GM19351 (cell line): ENCODE measurements around the gene ALPG.
"Not testable (repeated sequence)": the region's sequence is repeated elsewhere in the genome, so short reads cannot be mapped to it uniquely, and the experiment has no call there.

Experiments used
- ATAC-seq: cut with Tn5 transposase; IDR thresholded peaks from one replicate; pipeline ENCODE4 v1.9.1; 2021; ENCODE audit warnings: mild to moderate bottlenecking, moderate library complexity; ENCODE audit not compliant: unreplicated experiment

Gene ALPG

DNA sequence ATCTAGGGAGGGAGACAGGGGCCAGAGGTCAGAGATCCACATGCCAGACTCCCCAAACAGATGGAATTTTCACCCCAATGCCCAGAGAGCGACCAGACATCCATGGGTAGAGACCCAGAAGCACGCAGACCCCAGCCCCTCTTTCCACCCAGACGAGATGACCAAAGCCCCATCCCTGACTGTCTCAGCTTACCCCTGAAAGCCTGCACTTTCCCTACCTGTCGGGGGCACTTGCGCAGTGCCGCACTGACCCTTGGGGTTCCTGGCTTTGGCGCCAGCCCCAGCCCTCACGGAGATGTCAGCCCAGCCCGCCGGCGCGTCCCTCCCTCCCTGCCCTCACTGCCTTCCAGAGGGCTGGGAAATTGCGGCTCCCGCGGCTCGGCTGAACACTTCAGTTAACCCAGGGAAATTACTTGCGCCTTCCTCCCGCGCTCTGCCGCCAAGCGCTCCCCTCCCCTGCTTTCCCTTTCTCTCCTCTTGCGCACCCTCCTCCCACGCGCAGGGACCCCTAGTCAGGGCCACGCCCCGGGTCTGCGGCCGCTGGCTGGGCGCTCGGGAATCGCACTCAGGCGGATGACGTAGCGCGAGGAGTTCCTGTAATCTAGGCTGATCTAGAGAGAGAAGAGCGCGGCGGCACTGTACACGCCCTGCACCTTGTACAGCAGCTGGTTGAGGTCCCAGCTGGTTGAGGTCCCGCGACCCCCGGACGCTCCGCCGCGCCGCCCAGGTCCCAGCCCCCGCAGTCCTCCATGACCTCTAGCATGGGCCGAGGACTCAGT is 12.0 kb downstream of the ALPG start:
- no peak for ATAC-seq

DNA sequence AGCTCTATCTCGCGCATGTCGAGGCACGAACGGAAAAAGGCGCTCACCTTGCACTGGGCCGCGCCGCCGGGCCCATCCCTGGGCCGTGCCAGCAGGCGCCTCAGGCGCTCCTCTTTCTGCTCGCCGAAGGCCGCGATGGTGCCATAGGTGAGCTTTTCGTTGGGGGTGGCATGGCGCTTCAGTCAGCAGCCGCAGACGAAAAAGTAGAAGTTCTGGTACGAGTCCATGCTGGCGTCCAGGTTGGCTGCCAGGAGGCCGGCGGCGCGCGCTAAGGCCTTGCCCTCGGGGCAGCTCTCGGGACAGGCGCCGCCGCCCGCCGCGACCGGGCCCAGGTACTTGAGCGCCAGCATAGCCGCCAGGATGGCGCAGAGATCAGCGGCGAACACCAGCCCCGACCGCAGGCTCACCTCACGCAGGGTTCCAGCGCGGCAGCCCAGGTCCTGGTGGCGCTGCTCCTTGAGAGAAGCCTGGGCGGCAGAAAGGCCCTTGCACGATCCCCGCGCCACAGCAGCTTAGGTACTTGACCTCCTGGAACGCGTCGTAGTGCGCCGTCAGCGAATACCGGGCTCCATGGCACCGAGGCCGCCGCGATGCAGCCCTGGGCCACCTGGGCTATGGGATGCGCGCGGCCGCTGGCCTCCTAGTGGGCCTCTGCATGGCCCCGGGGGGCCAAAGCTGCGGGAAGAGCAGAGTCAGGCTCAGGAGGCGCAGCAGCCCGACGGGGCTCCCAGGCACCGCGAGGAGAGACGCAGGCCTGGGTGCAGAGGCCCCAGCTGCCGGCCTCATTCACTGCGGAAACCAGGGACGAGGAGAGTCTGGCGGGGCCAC is 12.8 kb downstream of the ALPG start:
- ATAC-seq = no peak

DNA sequence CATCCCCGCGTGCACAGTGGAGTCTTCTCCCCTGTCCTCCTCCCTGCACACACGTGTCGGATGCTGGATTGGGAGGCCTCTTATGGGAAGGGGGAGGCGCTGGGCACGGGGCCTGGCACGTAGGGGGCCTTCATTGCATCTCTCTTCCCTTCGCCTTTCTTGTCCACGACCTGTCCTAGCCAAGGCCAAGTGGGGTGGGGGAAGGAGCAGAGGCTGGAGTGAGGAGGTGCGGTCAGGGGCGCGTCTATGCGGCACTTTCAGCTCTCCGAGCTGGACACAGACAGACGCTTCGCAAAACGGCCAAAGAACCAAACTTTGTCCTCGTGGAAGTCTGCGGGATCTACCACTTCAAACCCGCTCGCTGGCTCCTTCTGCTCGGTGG is 13.4 kb downstream of the ALPG start:
- ATAC-seq = no peak

DNA sequence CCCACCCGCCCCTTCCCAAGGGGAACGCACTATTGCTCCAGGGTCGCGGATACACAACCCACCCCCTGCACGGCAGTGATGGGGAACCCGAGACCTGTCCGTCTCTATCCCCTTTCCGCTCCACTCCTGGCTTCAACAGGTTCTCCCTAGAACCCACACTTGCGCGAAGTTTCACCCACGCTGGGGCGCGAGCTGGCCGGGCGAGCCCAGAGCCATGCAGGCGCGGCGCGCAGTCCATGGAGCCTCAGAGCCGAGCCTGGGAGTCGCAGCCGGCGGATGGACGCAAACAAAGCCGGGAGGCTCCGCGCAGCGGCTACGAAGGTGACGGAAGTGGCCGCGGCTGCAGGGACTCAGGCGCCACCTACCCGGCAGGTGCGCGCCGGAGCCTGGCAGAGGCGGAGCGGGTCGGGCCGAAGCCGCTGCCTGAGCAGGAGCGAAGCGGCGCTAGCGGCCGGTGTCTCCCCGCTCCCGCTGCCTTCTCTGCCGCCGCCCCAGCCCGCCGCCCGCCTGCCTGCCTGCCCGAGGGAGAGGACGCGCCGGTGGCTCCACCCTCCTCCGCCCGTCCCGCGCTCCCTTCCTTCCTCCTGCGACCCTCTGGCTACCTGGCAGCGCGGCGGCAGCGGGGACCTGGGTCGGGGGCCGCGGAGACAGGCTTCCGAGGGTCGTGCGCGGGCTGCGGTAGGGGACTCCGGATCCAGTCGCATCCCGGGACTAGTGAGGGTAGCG is 14.0 kb downstream of the ALPG start:
- no peak for ATAC-seq

DNA sequence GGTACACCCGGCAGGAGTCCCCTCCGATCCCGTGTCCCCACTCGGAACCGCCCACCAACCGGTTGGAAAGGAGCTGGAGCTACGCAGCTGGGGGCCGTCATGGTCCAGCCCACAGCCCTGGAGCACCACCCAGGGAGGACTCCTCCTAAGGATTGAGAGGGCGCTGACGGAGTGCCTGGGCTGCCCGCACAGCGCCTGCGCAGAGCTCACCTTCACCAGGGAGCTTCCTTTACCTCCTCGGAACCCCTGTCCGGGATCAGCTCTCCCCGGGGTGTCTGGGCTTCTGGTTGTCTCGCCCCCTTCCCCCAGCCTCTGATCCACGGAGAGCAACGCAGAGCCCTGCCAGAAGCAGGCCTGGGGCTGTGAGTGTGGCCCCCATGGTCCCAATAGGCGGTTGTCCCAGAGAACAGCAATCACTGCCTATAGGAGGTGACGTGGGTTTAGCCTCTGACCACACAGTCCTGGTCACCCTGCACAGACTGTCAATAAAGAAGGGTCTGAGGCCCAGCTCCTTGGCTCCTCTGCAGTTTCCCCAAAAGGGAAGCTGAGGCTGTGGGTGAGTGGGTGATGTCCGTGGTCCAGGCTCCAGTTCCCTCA is 14.6 kb downstream of the ALPG start:
- no peak for ATAC-seq

DNA sequence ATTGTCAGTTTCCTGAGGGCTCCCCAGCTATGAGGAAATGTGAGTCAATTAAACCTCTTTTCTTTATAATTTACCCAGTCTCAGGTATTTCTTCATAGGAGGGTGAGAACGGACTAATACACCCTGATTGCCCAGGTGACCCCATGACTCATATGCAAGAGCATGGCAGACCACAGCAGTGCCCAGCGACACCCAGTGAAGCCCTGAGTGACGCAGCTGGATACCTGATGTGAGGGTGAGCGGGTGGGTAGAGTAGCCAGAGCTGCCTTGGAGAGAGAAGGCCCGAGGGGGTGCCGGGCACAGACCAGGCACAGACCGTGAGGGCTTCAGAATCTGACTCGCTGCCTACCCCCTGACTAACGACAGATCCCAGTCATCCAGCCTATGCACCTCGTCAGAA is 15.4 kb downstream of the ALPG start:
- no peak for ATAC-seq

DNA sequence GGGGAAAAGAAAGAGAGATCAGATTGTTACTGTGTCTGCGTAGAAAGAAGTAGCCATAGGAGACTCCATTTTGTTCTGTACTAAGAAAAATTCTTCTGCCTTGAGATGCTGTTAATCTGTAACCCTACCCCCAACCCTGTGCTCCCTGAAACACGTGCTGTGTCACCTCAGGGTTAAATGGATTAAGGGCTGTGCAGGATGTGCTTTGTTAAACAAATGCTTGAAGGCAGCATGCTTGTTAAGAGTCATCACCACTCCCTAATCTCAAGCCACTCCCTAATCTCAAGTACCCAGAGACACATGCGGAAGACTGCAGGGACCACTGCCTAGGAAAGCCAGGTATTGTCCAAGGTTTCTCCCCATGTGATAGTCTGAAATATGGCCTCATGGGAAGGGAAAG is 16.4 kb downstream of the ALPG start:
- not testable (repeated sequence) for ATAC-seq

DNA sequence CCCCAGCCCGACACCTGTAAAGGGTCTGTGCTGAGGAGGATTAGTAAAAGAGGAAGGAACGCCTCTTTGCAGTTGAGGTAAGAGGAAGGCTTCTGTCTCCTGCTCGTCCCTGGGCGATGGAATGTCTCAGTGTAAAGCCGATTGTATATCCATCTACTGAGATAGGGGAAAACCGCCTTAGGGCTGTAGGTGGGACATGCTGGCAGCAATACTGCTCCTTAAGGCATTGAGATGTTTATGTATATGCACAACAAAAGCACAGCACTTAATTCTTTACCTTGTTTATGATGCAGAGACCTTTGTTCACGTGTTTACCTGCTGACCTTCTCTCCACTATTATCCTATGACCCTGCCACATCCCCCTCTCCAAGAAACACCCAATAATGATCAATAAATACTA is 16.8 kb downstream of the ALPG start:
- ATAC-seq = not testable (repeated sequence)

DNA sequence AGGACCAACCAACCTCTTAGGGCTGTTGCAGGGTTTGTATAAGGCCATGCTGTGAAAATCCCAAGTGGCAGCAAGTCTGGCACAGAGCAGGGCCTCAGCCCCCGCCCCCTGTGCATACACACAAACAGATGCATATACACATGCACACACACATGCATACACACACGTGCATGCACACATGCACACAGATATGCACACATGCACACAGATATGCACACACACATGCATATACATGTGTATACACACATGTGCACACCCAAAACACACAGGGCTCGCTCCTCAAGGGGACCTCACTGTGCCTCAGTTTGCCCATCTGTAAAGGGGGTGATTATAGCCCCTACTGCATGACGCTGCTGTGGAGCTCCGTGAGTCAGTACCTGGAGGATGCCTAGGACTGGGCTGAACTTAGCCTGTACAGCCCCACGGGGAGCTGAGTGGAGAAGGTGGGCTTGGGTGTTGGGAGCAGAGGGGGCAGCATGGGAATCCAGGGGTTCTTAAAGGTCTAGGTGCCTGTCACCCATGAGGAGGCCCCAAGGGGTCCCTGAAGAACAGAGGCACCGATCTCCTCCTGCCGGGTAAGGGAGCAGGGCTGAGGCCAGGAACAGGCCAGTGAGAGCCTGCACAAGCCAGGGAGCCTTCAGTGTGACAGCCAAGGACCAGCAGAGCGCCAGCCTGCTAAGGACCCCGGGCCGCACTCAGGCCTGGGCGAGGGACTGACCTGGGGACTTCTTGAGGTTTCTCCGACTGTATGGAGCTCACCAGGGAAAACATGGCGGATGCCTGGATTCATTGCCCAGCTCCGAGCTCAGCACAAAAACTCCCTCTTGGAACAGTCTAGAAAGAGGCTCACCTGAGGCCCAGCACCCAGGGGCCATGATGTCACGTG is 25.3 kb downstream of the ALPG start:
- no peak for ATAC-seq

DNA sequence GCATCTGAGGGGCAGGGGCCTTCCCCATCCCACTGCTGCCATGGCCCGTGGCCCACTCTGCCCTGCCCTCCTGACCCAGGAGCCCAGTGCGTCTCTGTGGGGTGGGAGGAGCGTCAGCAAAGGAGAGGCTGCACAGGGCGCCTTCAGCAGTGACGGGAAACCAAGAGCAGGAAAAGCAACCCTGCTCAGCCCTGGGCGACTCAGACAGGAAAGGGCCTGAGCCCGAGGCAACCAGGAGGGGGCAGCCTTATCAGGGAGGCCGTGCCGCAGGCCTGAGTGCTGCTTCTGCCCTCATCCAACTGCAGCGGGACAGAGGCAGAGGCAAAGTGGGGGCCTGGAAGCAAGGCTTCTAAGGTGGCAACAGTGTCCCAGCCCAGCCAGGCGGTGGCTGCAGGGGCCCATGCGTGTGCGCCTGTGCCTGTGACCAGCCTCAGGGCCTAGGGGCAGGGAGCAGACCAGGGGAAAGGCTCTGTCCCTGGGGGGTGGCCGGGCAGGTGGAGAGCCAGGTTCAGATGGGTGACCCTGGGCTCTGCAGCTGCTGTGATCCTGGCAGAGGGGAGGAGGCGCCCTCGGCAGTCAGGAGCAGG is 26.0 kb downstream of the ALPG start:
- no peak for ATAC-seq

DNA sequence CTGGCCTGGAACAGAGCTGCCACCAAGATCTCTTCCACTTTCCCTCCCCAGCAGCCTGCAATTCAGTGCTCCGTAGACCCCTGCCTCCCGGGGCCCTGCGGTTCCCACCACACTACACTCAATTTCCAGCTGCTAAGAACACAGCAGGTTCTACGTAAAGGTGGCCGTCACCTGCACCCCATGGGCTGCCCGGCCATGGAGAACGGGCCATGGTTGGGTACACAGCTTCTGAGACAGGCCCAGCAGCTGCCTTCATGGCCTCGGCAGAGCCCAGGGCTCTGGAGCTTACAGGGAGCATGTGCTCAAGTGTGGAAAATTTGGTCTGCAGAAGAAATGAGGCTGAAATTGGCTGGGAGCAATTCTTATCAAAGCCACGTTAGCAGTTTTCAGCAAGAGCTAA is 27.0 kb downstream of the ALPG start:
- ATAC-seq = not testable (repeated sequence)

DNA sequence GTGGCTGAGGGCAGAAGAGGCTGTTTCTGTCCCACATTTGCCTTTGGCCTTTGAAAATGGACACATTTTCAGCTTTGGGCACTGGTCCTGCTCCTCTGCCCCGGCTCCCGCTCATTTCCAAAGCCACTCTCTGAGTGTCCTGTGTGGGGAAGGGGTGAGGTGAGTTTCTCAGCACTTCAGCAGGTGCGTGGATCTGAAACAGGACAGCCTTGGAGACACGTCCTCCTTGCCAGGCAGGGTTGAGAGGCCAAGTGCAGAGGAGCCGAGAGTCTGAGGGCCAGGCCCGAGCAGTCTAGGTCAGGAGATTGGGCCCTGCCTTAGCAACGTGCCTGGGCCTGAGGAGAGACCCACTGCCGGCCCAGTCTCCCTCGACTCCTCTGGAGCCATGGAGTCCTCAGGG is 27.4 kb downstream of the ALPG start:
- ATAC-seq = no peak

DNA sequence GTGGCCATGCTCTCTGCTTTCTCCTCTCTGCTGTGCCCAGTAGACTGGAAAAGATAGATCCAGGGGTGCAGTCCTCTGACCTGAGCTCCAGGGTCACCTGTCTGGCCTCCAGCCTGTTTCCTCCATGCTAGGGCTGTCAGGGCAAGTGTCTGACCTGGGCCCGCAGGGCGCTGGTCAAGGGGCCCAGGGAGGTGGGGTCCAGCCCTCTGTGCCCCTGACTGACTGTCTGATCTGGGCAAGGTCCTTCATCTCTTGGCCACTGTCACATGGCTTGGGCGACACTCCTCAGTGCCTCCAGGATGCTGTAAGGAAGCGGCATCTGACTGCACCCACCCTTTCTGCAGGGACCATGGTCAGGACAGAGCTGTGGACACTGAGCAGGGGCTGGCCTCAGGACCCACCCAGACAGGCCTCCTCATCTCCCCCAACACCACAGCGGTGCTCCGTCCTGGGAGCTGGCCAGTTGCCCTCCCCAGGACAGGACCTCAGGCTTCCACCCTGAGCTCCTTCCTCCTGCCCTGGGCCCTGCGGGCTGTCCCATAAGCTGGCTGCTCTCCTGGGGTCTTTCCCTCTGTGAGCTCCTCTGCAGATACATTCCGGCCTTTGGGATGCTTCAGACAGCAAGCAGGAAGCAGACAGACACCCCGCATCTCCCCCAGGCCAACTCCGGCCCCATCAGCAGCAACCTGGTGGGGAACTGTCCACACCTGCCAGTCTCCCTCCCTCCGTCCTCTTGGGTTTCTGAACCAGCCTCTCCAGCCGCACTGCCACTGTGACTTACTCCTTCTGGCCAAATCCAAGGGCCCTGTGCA is 28.1 kb downstream of the ALPG start:
- no peak for ATAC-seq

DNA sequence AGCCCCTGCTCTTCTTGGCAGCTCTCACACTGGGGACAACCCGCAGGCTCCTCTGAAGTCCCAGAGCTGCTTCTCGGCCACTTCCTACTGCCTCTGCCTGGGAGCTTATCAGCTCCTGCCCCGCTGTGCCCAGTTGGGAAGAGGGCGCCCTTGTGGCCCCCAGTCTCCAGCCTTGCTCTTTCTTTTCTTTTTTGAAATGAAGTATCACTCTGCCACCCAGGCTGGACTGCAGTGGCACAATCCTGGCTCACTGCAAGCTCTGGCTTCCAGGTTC is 28.7 kb downstream of the ALPG start:
- no peak for ATAC-seq

DNA sequence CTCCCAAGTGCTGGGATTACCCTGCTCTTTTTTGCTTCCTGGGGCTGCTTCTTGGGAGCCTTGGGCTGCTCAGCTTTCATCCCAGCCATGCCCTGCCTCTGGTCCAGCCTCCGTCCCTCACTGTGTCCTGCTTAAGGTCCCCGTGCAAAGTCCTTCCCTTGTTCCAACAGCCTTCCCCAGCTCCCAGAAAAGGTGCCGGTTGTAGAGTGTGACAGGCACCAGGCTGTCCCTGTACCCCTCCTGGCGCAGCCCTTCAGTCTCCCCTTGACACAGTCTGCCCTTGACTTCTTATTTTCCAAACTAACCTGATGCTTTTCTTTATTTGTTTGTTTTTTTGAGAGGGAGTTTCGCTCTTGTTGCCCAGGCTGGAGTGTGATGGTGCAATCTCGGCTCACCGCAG is 29.2 kb downstream of the ALPG start:
- no peak for ATAC-seq

DNA sequence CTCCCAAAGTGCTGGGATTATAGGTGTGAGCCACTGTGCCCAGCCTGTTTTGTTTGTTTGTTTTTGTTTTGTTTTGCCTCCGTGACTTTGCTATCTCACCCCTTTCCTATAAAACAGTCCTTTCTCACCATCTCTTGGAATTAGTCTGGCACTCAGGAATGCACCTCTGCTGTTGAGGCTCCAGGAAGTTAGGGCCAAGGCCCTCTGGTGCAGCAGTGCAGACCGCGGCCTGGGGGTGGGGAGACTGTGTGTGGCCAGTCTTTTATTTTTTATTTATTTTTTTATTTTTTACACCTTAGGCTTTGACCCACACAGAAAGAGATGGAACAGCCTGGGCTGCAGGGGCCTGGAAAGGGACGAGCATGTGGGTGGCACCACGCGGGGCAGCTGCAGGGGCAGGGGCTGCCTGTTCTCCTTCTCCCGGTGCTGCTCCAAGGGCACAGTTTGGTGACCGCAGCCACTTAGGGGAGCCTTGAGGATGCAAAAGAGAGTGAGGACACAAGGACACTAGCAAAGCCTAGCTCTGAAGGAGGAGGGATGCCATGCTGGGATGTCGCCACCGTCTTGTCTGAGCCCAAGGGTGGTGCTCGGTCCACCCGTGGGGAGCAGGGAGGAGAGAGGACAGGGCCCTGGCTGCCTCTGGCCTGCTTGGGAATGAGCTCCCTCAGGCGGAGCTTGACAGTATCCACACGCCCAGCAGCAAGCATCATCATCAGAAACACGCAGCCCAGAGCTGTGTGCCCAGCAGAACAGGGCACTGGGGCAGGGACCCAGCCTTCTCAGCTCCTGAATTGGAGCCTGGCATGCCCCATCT is 29.9 kb downstream of the ALPG start:
- no peak for ATAC-seq

DNA sequence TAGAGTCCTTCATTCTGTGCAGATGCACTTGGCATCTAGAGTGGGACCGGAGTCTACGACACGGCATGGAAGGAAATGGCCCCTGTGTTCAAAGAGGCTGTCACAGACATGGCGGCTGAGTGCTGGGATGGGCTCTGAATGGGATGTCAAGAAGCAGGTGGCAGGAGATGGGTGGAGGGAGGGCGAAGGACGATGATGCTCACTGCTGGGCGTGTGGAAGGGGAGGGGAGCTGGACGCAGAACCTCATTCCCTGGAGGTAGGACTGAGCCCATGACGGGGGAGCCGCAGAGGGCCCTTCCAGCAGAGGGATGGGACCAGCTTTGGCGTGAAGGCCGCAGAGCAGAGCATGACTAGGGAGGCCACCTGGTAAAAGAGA is 30.5 kb downstream of the ALPG start:
- ATAC-seq = no peak

DNA sequence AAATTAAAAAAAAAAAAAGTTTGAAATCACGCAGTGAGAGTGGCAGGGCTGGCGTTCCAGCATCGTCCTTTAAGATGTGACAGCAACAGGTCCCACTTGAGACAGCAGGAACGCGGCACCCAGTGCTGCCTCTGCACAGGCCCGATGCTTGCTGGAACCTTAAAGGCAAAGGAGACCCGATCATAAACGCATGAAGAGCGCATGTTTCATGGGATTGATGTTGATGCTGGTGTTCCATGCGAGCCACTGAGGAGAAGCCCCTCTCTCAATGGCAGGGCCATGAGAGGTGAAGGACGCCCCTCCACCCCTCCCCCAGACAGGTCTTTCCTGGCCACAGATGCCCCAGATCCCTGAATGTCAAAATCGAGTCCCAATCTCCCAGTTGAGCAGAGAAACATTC is 31.4 kb downstream of the ALPG start:
- ATAC-seq = no peak
